Prostate gland (tissue), 2 donors: ENCODE measurements around the gene PCGF2.

ENCODE experiments used
- CTCF ChIP-seq, 4 experiments: fragments of 200-600 bp in 2 of 4; fragments of 450-650 bp in 2 of 4; sonication (generic) in 2 of 4; IDR thresholded peaks; 1 replicate in 3 of 4; 2 replicates in 1 of 4; pipeline ENCODE4 v1.5.1; 2016 to 2019; ENCODE audit warnings: antibody characterized with exemption in 4 of 4, mild to moderate bottlenecking in 2 of 4, moderate library complexity in 2 of 4
- POLR2A ChIP-seq: fragments of 450-650 bp; IDR thresholded peaks from one replicate; pipeline ENCODE4 v1.6.1; 2016; ENCODE audit warnings: antibody characterized with exemption, mild to moderate bottlenecking

GRCh38 chr17:38789185-38789584, 41.0 kb upstream of the PCGF2 start:
- TF ChIP-seq POLR2A: no peak
- no peak for TF ChIP-seq CTCF (IDR thresholded peaks at IDR 0.05)
